Femur (tissue), 1 donor: Measurements from ENCODE around the gene TRPM1.

ENCODE experiments used
- DNase-seq: peaks from one replicate; pipeline ENCODE4 v3.0.0-alpha.2; 2017

The TRPM1 gene

GRCh38 chr15:31046759-31047359 is 54.7 kb downstream of the TRPM1 start:
- DNase-seq, result no peak

GRCh38 chr15:31045606-31046005 is 55.9 kb downstream of the TRPM1 start:
- DNase-seq, result no peak

- no peak for DNase-seq
Observed at GRCh38 chr15:31042751-31043150, 58.8 kb downstream of the TRPM1 start.

GRCh38 chr15:31041610-31042009 is 59.9 kb downstream of the TRPM1 start:
- DNase-seq, result no peak

DNA sequence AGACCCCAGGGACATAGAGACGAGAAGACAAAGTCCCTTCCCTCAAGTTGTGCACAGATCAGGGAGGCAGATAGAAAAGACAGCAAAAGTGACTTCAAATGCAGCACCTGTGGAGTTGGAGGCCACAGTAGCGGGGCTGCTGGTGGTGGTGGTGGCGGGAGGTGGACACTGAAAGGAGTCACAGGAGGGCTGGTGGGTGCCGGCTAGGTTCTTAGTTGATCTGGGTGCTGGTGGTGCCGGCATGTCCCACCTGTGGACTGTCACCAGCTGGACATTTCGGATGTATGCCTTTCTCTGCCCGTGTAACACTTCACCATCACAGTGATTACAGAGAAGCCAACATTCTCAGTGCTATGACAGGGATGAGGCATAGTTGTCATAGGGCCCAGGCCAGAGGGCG is 60.9 kb downstream of the TRPM1 start:
- no peak for DNase-seq

DNA sequence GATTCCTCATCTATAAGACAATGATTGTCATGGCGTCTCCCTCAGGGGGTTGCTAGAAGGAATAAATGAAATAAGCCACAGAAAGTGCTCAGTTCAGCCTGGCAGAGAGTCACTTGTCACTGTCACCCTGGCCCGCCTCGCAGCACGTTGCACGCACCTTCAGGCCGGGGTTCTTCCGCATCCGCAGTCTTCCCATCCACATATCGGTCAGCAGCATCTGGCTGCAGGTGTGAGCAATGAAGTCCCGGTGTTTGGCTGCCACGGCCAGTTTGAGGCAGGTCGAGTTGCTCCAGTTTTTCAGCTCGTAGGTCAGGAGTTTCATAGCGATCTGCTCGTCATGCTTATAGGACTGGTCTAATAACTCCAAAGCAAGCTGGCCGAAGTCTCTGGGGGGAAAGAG is 61.6 kb downstream of the TRPM1 start:
- no peak for DNase-seq

DNA sequence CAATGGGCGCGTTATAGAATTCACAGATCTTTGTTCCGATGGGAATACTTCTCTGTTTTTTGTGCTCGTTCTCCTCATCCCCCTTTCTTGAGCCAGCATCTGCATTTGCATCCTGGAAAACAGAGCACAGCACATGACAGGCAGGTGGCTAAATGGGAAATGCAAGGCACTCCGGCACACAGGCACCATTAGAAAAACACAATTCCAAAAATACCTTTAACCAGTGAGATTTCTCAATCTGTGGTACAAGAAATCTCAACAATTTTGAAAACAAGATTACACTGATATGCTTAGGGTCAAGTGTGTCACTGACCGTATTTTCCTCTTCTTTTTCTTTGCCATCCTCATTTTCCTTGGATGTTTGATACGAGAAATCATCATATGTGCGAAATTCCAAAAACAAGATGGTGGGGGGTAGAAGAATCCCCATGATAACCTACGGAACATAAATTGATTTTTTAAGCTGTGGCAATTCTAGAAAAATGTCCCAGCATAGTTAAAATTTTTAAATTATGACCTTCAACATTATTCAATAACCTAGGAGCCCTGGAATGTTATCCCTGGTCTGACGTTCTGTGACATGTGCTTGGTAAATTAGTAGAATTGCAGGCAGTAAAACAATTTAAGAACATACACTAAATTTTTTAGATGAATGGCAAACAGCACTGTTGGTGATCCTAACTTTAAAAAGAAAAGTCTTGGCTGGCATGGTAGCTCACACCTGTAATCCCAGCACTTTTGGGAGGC is 63.6 kb downstream of the TRPM1 start:
- no peak for DNase-seq

DNA sequence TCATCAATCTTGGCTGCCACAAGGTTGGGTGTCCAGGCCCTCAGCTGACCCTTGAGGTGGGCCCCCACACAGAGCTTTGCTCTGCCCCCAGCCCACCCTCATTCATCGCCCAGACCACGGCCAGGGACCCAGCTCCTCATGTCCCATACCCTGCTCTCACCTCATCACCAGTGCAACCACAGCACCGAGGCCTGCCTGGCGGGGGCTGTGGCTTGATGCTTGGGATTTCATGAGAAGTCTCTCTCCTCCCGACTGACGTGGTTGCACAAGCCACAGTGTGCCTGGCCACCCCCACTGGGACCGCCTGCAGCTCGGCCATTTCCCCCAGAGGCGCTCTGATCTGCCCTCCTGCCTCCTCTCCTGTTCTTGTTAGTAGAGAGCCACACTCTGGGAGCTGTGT is 64.7 kb downstream of the TRPM1 start:
- DNase-seq, result no peak

- no peak for DNase-seq
Observed at GRCh38 chr15:31035610-31036009, 65.9 kb downstream of the TRPM1 start.

GRCh38 chr15:31034152-31034551 is 67.4 kb downstream of the TRPM1 start:
- no peak for DNase-seq

- DNase-seq, result no peak
Observed at GRCh38 chr15:31032961-31033371, 68.6 kb downstream of the TRPM1 start.

DNA sequence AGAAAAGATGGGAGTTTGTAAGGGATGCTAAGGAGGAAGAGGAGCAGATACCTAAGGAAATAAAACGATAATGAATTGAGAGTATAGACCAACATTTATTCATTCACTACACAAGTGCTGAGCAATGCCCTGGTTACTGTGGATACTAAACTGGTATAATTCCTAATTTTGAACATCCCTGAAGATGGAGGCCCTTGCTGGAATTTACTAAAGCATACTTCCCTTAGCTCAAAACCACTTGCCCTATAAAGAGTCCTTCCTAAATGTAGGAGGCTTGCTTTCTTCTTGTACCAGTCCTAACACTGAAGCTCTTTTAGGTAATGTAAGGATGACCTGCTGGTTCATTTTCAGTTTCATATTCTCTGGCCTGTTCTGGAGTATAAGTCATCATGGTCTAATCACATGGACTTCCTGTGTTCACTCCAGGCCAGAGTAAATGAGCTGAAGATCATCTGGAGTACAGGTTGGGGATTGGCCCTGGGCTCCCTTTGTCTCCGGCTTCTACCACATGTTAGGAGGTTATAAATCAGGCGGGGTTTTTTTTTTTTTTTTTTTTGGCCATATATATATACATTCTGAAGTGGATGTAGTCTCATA is 70.0 kb downstream of the TRPM1 start:
- no peak for DNase-seq

- no peak for DNase-seq
Observed at GRCh38 chr15:31027910-31028578, 73.5 kb downstream of the TRPM1 start.

GRCh38 chr15:31025996-31026395 is 75.5 kb downstream of the TRPM1 start:
- no peak for DNase-seq

- DNase-seq, result no peak
Observed at GRCh38 chr15:31024979-31025378, 76.5 kb downstream of the TRPM1 start.

GRCh38 chr15:31024330-31024729 is 77.2 kb downstream of the TRPM1 start:
- DNase-seq, result no peak

GRCh38 chr15:31023841-31024240 is 77.7 kb downstream of the TRPM1 start:
- DNase-seq, result no peak

- DNase-seq, result no peak
Observed at GRCh38 chr15:31021067-31021665, 80.4 kb downstream of the TRPM1 start.

- no peak for DNase-seq
Observed at GRCh38 chr15:31020542-31020941, 81.0 kb downstream of the TRPM1 start.

DNA sequence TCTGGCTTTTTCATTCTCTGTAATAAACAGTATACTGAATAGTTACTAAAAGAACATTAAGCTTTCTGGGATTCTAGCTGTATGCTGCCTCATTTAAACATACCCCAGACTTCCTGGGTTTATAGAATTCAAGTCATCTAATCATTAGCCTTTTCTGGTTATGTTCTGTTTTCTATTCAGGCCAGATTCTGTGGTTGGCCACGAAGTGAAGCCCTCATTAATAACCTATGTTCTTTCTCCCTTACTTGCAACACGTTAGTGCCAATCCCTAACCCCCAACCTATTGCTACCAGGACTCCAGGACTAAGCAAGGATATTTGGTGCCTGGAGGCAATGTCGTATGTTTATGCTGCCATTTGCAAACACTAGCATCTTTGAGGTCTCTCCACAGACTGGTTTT is 81.5 kb downstream of the TRPM1 start:
- no peak for DNase-seq

GRCh38 chr15:31017311-31017710 is 84.2 kb downstream of the TRPM1 start:
- DNase-seq, result no peak

DNA sequence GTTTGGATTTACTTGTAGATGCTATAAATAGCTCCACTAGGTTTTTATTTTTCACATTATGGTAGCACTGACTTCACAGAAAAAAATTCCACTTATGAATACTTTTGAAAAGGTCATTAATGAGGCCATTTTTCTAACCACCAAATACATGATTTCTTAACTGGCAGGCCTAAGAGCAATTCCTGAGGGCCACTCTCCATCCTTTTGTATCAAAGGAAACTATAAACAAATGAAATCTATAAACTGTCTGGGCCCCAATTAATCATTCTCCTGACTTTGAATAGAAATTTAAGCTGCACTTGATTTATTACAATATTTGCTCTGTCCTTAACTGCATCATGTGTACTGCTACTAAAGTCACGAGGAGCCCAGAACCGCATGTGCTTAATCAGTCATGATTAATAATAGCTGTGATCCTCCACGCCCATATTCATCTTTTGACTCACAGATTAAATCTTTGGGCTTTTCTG is 85.0 kb downstream of the TRPM1 start:
- DNase-seq, result no peak

DNA sequence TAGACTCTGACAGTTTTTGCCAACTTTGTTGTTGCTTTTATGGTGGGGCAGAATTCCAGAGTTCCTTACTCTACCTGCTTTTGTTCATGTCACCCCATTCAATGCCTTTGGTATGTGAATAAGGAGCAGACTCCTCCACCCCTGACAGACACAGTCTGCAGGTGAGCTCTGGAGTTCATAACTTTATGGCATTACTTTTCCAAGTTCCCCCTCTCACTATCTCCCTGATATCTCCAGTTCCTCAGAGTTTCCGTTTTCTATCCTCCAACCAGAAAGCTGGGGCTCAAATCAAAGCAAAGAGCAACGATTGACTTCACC is 87.0 kb downstream of the TRPM1 start:
- no peak for DNase-seq
